B cell (primary cell): ENCODE data around the gene NIN.

ENCODE experiments used
- EZH2 ChIP-seq: IDR thresholded peaks from 2 replicates; pipeline ENCODE4 v1.6.1; 2012; ENCODE audit warnings: borderline replicate concordance, low read depth, mild to moderate bottlenecking, moderate library complexity, low read length; ENCODE audit not compliant: insufficient read depth, poor library complexity, severe bottlenecking
- TF ChIP-seq, protein P1 (sequence below): fragments of 200-600 bp; IDR thresholded peaks from one replicate; pipeline ENCODE4 v1.8.0; 2022; ENCODE audit warnings: antibody characterized with exemption, mild to moderate bottlenecking

DNA sequence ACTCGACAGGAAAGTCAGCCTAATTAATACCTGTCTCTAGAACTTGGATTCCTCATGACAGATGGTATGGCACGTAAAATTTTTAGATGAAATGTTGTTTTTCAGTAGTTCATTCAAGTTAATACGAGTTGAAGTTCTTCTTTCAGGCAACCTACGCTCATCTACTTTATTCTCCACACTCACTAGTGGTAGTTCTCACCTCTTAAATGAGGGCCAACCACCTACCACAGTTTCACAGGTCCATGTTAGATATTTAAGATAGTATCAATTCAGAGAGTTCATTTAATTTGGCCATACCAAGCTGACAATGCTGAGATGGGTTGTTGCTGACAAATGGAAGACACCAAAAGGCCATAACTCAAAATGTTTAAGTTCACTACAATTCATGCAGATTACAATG lies 50.6 kb downstream of the NIN start:
- TF ChIP-seq, protein P1, sequence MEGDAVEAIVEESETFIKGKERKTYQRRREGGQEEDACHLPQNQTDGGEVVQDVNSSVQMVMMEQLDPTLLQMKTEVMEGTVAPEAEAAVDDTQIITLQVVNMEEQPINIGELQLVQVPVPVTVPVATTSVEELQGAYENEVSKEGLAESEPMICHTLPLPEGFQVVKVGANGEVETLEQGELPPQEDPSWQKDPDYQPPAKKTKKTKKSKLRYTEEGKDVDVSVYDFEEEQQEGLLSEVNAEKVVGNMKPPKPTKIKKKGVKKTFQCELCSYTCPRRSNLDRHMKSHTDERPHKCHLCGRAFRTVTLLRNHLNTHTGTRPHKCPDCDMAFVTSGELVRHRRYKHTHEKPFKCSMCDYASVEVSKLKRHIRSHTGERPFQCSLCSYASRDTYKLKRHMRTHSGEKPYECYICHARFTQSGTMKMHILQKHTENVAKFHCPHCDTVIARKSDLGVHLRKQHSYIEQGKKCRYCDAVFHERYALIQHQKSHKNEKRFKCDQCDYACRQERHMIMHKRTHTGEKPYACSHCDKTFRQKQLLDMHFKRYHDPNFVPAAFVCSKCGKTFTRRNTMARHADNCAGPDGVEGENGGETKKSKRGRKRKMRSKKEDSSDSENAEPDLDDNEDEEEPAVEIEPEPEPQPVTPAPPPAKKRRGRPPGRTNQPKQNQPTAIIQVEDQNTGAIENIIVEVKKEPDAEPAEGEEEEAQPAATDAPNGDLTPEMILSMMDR: no peak
- no peak for TF ChIP-seq EZH2
